H1 (cell line): ENCODE measurements around the gene ASIC2. TPM values are rescaled to one million over a fixed set of nuclear protein-coding genes. Genes with fewer than 3 reads are reported as not detected.

ENCODE experiments used
- CTCF ChIA-PET: fragments of 300-600 bp; sonication (Branson Sonifier 250); formaldehyde crosslinking; loops from one replicate; lab custom pipeline; 2021; ENCODE audit not compliant: partially characterized antibody; lab: Charles Lee
- POLR2A ChIA-PET: fragments of 300-600 bp; sonication (Branson Sonifier 250); formaldehyde crosslinking; loops from one replicate; lab custom pipeline; 2021; ENCODE audit warnings: inconsistent platforms; ENCODE audit not compliant: partially characterized antibody; lab: Charles Lee
- DNase-seq, 2 experiments: peaks; one replicate each; pipeline versions ENCODE4 v3.0.0 to v3.0.0-alpha.2; 2010 to 2022; ENCODE audit warnings: low spot score in 2 of 2, low read depth in 1 of 2, mixed read lengths in 1 of 2
- FAIRE-seq: peaks from 2 replicates; lab custom pipeline; 2011; peaks lifted over from hg19 to GRCh38; lab: Jason Lieb, UNC
- H2AFZ ChIP-seq: 2 replicates; pipeline ENCODE4 v1.8.1; 2012; ENCODE audit warnings: low read length, inconsistent platforms
- H2AK5ac ChIP-seq: 2 replicates; pipeline ENCODE4 v1.6.1; 2013; ENCODE audit warnings: low read depth, low read length
- H2BK120ac ChIP-seq: replicated peaks from 2 replicates; pipeline ENCODE3; 2013; ENCODE audit warnings: low read depth, low read length, inconsistent platforms
- H2BK12ac ChIP-seq: 2 replicates; pipeline ENCODE4 v1.6.1; 2013; ENCODE audit warnings: low read depth, low read length
- H2BK15ac ChIP-seq: 2 replicates; pipeline ENCODE4 v1.6.1; 2013; ENCODE audit warnings: low read length
- H2BK20ac ChIP-seq: 2 replicates; pipeline ENCODE4 v1.6.1; 2013; ENCODE audit warnings: low read length
- H2BK5ac ChIP-seq: 2 replicates; pipeline ENCODE4 v1.6.1; 2013; ENCODE audit warnings: low read depth, low read length
- H3K14ac ChIP-seq: 2 replicates; pipeline ENCODE4 v1.6.1; 2013; ENCODE audit warnings: inconsistent platforms; ENCODE audit not compliant: insufficient read length
- H3K18ac ChIP-seq: 2 replicates; pipeline ENCODE4 v1.6.1; 2013; ENCODE audit warnings: low read length; ENCODE audit errors: extremely low read depth
- H3K23ac ChIP-seq: 2 replicates; pipeline ENCODE4 v1.6.1; 2013; ENCODE audit warnings: inconsistent platforms; ENCODE audit not compliant: insufficient read length
- H3K23me2 ChIP-seq: 2 replicates; pipeline ENCODE4 v1.6.1; 2013; ENCODE audit warnings: low read depth, low read length
- H3K27ac ChIP-seq: 2 replicates; pipeline ENCODE4 v1.6.1; 2011; ENCODE audit warnings: low read depth, low read length, inconsistent platforms
- H3K27me3 ChIP-seq, 4 experiments: replicated peaks in 1 of 4; 1 replicate in 1 of 4; 2 replicates in 3 of 4; pipeline versions ENCODE4 v1.6.1 to v1.8.1; 2011 to 2013; ENCODE audit warnings: low read length in 3 of 4, mild to moderate bottlenecking in 3 of 4, inconsistent platforms in 2 of 4, mixed read lengths in 2 of 4, moderate library complexity in 1 of 4; ENCODE audit not compliant: control insufficient read depth in 3 of 4, insufficient read depth in 3 of 4; ENCODE audit errors: extremely low read depth in 1 of 4
- H3K36me3 ChIP-seq, 4 experiments: 2 replicates each; pipeline versions ENCODE4 v1.6.1 to v1.8.1; 2011 to 2013; ENCODE audit warnings: mild to moderate bottlenecking in 4 of 4, low read length in 3 of 4, moderate library complexity in 2 of 4, control low read depth in 1 of 4, inconsistent platforms in 1 of 4; ENCODE audit not compliant: insufficient read depth in 4 of 4, control insufficient read depth in 2 of 4
- H3K4ac ChIP-seq: replicated peaks from 2 replicates; pipeline ENCODE3; 2013; ENCODE audit warnings: low read length, low read depth, mixed read lengths, inconsistent platforms; ENCODE audit not compliant: insufficient read length
- H3K4me1 ChIP-seq, 4 experiments: replicated peaks in 1 of 4; 1 replicate in 1 of 4; 2 replicates in 3 of 4; pipeline versions ENCODE4 v1.6.1 to v1.8.1; 2011 to 2013; ENCODE audit warnings: low read length in 3 of 4, inconsistent platforms in 2 of 4, mixed read lengths in 1 of 4; ENCODE audit not compliant: insufficient read depth in 4 of 4, control insufficient read depth in 3 of 4
- H3K4me2 ChIP-seq, 2 experiments: 2 replicates each; pipeline versions ENCODE4 v1.6.1 to v1.8.1; 2011 to 2013; ENCODE audit warnings: low read depth in 2 of 2, low read length in 2 of 2, control low read depth in 1 of 2, inconsistent platforms in 1 of 2, mild to moderate bottlenecking in 1 of 2; ENCODE audit not compliant: insufficient read depth in 1 of 2
- H3K4me3 ChIP-seq, 4 experiments: fragments of 200-600, 300-600 bp in 1 of 4; sonication (generic), shearing (Covaris generic), sonication (Bioruptor Twin) in 1 of 4; 2 replicates each; pipeline versions ENCODE4 v1.5.1 to v1.8.1; 2011 to 2016; ENCODE audit warnings: low read length in 4 of 4, low read depth in 3 of 4, control low read depth in 2 of 4, inconsistent platforms in 2 of 4, mild to moderate bottlenecking in 2 of 4, mixed read lengths in 1 of 4, moderate library complexity in 1 of 4; ENCODE audit not compliant: insufficient read depth in 2 of 4; ENCODE audit errors: extremely low read depth in 1 of 4
- H3K56ac ChIP-seq: replicated peaks from 2 replicates; pipeline ENCODE3; 2013; ENCODE audit warnings: low read depth, mild to moderate bottlenecking, mixed read lengths, low read length, inconsistent platforms; ENCODE audit not compliant: insufficient read length
- H3K79me1 ChIP-seq: 2 replicates; pipeline ENCODE4 v1.6.1; 2013; ENCODE audit warnings: low read depth, low read length, control low read depth
- H3K79me2 ChIP-seq, 2 experiments: 2 replicates each; pipeline versions ENCODE4 v1.6.1 to v1.8.1; 2012 to 2013; ENCODE audit warnings: low read length in 2 of 2, mild to moderate bottlenecking in 2 of 2, inconsistent platforms in 1 of 2; ENCODE audit not compliant: insufficient read depth in 2 of 2, control insufficient read depth in 1 of 2
- H3K9ac ChIP-seq, 4 experiments: replicated peaks in 1 of 4; 1 replicate in 1 of 4; 2 replicates in 3 of 4; pipeline versions ENCODE4 v1.6.1 to v1.8.1; 2011 to 2013; ENCODE audit warnings: low read depth in 3 of 4, low read length in 3 of 4, control low read depth in 2 of 4, mild to moderate bottlenecking in 2 of 4, moderate library complexity in 2 of 4, inconsistent platforms in 1 of 4; ENCODE audit errors: extremely low read depth in 1 of 4
- H3K9me3 ChIP-seq, 2 experiments: 2 replicates each; pipeline versions ENCODE4 v1.6.1 to v1.8.1; 2012 to 2013; ENCODE audit warnings: mild to moderate bottlenecking in 2 of 2, moderate library complexity in 2 of 2, control low read depth in 1 of 2, inconsistent platforms in 1 of 2, low read depth in 1 of 2, low read length in 1 of 2, mixed read lengths in 1 of 2; ENCODE audit not compliant: insufficient read depth in 2 of 2
- H4K20me1 ChIP-seq, 2 experiments: replicated peaks in 1 of 2; 2 replicates each; pipeline versions ENCODE3 to v1.8.1; 2011 to 2013; ENCODE audit warnings: inconsistent platforms in 2 of 2, low read length in 2 of 2, mild to moderate bottlenecking in 1 of 2; ENCODE audit not compliant: insufficient read depth in 2 of 2, control insufficient read depth in 1 of 2
- H4K5ac ChIP-seq: 2 replicates; pipeline ENCODE4 v1.6.1; 2013; ENCODE audit warnings: low read length, low read depth, mixed read lengths, inconsistent platforms; ENCODE audit not compliant: insufficient read length
- H4K8ac ChIP-seq: 2 replicates; pipeline ENCODE4 v1.8.0; 2013; ENCODE audit warnings: mild to moderate bottlenecking, moderate library complexity, low read length, inconsistent platforms; ENCODE audit not compliant: insufficient read depth; ENCODE audit errors: extremely low read depth
- H4K91ac ChIP-seq: replicated peaks from 2 replicates; pipeline ENCODE3; 2013; ENCODE audit warnings: low read length, mixed read lengths, inconsistent platforms; ENCODE audit not compliant: insufficient read length
- ASH2L ChIP-seq: fragments of 200-600, 300-600 bp; sonication (generic); IDR thresholded peaks from one replicate; pipeline ENCODE4 v1.7.1; 2017; ENCODE audit warnings: low read length
- BACH1 ChIP-seq: IDR thresholded peaks from 2 replicates; pipeline ENCODE4 v1.6.1; 2012; ENCODE audit warnings: low read length, improper control_type of control experiment
- SIRT6 ChIP-seq: IDR thresholded peaks from one replicate; pipeline ENCODE4 v1.7.1; 2012; ENCODE audit warnings: low read length, inconsistent platforms
- WGBS, 2 experiments: shearing (Covaris generic) in 1 of 2; methylation state at CpG; one replicate each; pipeline versions ENCODE4 v1.1.6 to v1.1.7; 2013 to 2015; ENCODE audit warnings: low lambda C conversion rate in 2 of 2, mixed read lengths in 2 of 2, inconsistent platforms in 1 of 2, low coverage in 1 of 2, missing lambda C conversion rate in 1 of 2; ENCODE audit not compliant: insufficient replicate concordance in 2 of 2, insufficient coverage in 1 of 2, insufficient read length in 1 of 2; ENCODE audit errors: extremely low coverage in 1 of 2, missing lambda C conversion rate in 1 of 2; 5-methylcytosine and 5-hydroxymethylcytosine counted together
- polyA plus RNA-seq, 7 experiments: library from polyadenylated mRNA; depleted of rRNA in 3 of 7; stranded (reverse) in 5 of 7; unstranded in 2 of 7; fragments of >200 nt in 5 of 7; fragments of 200-250 nt in 2 of 7; gene quantifications; 1 replicate in 5 of 7; 2 replicates in 1 of 7; 4 replicates in 1 of 7; pipeline versions ENCODE4 v1.2.1 to v1.2.3, GENCODE V29; 2011 to 2013; ENCODE audit warnings: missing spikeins in 2 of 7, mixed read lengths in 2 of 7
- total RNA-seq: library from RNA; stranded (reverse); fragmentation: NEBNext Ultra II Directional; extraction: Animal tissue kit (Norgen Biotek cat#: 25700); gene quantifications from 2 replicates; pipeline ENCODE4 v1.2.1, GENCODE V29; 2021

Gene ASIC2
- total and polyA plus RNA-seq, 2 of the 8 experiments (the other 6 are each of a cell fraction or from before 2014, with no cell fraction given), result 0.86 to 1.2 TPM

DNA sequence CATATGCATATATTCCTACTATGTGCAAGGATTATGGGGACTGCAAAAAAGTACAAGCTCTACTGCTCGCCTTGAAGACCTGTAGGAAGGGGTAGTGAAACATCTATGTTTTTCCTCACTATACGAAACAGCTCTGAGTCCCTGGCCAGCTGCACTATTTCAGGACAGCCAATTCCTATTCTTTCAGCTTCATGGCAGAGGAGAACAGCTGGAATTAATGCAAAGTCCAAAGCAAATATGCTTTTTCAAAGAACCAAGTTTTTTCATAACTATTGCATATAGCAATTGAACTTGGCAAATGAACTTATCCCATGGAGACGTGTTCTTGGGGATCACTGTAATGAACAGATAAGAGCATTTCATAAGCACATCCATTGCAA is 179.1 kb downstream of the ASIC2 start:
- Histone ChIP-seq H2BK120ac (no peak overlapping the region), H2AK5ac (no peak overlapping the region), H3K79me2 (no peaks in the 10 kb centered on the region), H2AFZ (no peak overlapping the region), H4K5ac (no peak overlapping the region), H3K36me3 (no peaks in the 10 kb centered on the region), H3K14ac (no peak overlapping the region), H3K9me3 (no peaks in the 10 kb centered on the region), H3K27me3 (no peaks in the 10 kb centered on the region), H3K79me1 (no peaks in the 10 kb centered on the region), H2BK12ac (no peak overlapping the region), H3K23ac (no peak overlapping the region), H3K27ac (no peak overlapping the region), H3K23me2 (no peaks in the 10 kb centered on the region; the same call in 1 of the 2 replicates), H4K20me1 (no peaks in the 10 kb centered on the region), H3K56ac (no peak overlapping the region), H3K4me2 (no peak overlapping the region), H3K4ac (no peak overlapping the region), H3K9ac (no peak overlapping the region), H3K4me3 (no peak overlapping the region), H3K4me1 (no peaks in the 10 kb centered on the region), H2BK20ac (no peak overlapping the region), H4K8ac (no peak overlapping the region), H2BK5ac (no peak overlapping the region), H3K18ac (no peak overlapping the region), H4K91ac (no peak overlapping the region), H2BK15ac (no peak overlapping the region)
- ChIA-PET CTCF (interaction anchor here (1.3 kb wide), 1 partner anchor 65 kb away, joined by 3 read pairs; no protein-coding TSS in a partner anchor), POLR2A (no interaction called here)
- FAIRE-seq, result no peak
- TF ChIP-seq SIRT6 (no peak), BACH1 (no peak), ASH2L (no peak)
- WGBS, 2 experiments, result 90% methylated on average over 3 of the region's 3 CpGs; no CpG with 5 or more reads in 1 of the 2 experiments
- DNase-seq, result no peak
